Raji (cell line): Measurements from ENCODE around the gene PCCB.
A peak's percentile ranks its signal among the peaks of the same experiment; 100 is the strongest.

Experiments used
- POLR2A ChIP-seq: IDR thresholded peaks from 2 replicates; pipeline ENCODE4 v1.6.1; 2011; ENCODE audit warnings: low read depth, low read length, control low read depth; ENCODE audit not compliant: insufficient read depth

The PCCB gene

DNA sequence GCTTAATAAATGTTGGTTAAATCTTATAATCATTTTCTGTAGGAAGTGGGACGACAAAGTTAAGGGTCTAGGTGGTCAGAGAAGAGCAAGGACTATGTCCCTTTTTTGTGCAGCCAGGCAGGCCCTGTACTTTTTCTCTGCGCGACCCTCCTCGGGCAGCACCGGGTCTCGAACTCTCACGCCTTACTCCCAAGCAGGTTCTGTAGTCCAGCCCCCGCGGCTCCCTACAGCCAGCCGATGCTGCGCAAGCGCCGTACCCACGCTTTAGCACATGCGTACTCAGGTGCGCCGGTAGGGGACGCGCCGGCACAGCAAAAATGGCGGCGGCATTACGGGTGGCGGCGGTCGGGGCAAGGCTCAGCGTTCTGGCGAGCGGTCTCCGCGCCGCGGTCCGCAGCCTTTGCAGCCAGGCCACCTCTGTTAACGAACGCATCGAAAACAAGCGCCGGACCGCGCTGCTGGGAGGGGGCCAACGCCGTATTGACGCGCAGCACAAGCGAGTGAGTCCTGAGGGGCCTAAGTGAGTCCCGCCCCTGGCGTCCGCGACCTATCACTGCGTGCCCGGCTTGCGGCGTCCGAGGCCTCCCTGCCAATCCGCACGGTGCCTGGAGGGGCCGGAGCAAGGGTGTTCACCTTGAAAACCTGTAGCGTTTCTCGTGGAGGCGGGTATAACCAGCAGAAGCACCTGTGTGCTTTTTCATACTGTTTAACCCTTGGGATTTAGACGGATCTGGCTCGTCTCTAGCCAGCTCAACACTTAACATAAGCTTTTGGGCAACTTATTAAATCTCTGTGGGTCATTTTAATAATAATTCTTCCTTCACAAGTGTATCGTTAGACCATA, at the start of gene PCCB:
TSS of gene PCCB (plus strand) at position 282 of the 844 bp plus-strand sequence. CDS start at position 318, 36 bp downstream.
- peak; percentile 90 for TF ChIP-seq POLR2A

DNA sequence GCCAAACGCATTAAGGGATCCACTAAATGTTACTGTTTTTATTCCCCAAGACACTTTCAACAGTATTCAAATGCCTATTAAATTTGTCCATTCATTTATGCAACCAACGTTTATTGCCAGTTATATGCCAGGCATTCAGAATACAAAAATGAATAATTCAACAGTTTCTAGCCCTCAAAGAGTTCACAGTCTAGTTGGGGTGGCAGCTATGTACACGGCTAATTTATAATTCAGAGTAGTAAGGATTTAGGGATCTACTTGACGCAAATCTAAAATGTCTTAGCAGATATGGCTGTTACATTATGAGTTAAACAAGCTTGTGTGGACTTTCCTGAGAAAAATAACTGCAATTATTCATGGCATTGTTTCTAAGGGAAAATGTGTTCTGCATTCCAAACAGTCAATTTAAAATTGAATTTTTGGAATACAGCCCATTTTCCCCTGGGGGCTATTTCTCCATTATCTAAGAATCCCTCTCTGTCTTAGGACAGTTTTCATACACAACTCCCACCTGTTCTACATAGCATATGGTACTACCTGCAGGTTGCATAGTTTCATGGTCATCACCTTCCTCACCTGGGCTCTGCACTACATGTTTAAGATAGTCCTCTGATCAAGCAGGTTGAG, 42.5 kb upstream of the PCCB start:
- TF ChIP-seq POLR2A = no peak

DNA sequence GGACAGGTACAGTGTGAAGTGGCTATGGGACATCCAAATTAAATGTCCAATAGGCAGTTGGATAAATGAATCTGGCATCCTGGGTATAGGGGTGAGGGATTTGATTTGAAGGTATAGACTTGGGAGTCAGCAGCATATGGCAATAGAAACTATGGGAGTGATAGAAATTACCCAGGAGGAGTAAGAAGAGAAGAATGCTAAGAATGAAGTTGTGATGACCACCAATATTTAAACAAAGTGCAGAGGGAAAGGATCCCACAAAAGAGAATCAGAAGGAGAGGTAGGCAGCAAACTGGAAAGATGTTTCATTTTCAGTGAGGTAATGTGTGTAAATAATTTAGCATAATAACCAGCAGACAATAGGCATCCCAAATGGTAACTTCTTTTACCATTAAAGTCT, 40.2 kb upstream of the PCCB start:
- TF ChIP-seq POLR2A = no peak

DNA sequence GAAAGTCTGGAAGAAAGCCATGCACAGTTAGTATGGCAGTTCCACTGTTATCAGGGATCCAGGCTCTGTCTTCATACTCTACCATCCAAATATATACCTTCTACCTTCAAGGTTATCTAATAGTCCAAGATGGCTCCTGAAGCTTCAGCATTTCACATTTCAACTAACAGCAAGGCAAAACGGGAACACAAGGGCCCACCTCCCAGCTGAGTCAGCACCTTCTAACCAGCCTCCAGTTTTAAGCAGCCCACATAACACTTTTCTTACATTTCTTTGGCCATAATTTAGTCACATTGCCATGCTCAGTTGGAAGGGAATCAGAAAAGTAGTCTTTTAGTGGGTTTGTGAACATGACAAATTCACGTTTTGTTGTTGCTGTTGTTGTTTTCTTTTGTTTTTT, 38.6 kb upstream of the PCCB start:
- TF ChIP-seq POLR2A = no peak

DNA sequence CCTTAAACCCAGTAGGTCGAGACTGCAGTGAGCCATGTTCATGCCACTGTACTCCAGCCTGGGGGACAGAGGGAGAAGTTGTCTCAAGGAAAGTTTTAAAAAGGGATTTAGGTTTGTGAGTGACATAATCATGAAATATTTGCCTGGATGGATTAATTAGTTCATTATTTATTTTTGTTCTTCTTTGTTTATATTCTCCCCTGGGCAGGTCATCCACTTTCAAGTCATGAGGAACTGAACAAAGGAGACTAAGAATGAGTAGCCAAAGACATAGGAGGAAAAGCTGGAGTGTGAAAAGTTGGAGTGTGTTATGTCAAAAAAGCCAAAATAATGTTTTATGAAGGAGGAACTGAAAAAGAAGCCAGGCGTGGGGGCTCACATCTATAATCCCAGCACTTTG, 17.7 kb upstream of the PCCB start:
- TF ChIP-seq POLR2A = no peak

DNA sequence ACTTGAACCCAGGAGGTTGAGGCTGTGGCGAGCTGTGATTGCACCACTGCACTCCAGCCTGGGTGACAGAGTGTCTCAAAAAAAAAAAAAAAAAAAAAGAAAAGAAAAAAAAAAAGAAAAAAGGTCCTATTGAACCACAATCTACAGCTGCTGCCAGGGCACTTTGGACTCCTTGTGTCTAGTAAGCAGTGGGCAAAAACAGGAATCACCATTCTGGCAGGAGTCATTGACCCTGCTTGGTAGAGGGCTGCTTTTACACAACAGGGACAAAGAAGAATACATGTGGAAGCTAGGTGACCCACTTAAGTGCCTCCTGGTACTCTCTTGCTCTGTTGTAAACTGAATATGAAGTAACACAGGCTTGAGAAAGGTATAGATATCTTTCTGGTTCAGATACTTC, 14.6 kb upstream of the PCCB start:
- no peak for TF ChIP-seq POLR2A

DNA sequence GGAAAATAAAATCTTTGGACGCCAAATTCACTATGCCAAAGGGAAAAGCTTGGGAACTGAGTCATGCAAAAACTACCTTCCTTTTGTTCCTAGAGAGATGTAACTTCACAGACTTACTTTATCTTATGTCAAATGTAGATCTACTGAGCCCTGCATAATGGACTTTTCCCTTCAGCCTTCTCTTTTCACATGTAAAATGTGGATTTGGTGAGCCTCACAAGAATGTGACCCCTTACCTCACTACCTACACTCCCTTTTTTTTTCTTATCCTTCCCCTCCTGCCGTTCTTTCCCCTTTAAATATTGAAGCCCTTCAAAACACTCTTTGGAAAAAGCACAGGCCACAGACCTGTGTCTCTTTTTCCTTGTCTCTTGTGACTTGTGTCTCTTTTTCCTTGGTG, 14.0 kb upstream of the PCCB start:
- no peak for TF ChIP-seq POLR2A

DNA sequence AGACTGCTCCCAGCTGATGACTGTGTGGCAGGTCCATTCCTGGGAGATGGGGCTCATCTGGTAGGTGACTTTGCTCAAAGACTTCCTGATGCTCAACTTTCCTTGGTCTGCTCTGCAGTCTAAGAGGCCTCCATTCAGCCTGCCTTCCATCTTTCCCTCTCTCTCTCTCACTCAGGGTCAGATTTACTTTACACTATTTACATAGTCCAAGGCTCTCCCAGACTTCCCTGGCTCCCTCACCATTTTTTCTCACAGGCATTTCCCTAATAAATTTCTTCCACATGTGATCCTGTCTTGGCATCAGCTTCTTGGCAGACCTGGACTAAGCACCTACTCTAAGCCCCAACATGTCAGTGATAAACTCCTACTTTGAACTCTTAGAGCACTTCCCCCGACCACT, 13.0 kb upstream of the PCCB start:
- no peak for TF ChIP-seq POLR2A

DNA sequence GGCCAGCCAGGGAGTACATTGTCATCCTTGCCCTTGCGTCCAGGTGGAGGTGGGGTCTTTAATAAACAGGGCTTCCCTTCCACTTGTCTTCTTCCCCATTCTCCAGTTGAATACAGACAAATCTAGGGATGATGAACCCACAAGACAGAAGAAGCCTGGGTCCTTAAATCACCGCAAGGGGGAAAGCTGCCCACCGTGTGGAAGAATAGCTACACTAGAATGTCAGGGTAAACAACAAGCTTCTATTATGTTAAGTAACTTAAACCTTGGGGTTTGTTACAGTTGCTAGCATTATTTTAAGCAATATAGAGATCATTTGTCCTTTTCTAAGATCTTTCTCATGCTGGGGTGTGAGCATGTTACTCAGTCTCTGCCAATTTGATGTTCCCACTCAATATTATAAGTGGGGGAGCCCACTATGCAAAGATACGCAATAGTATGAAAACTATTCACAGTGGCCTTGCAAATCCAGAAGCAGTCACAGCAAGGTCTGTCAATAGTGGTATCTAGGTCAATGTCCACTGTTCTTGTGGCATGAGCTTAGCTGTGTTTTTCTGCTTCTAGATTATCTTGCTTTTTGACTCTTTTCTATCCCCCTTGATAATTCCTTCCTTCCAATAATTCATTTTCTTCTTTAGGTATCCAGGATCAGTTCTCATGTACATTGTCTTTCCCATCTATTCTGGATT, 12.0 kb upstream of the PCCB start:
- TF ChIP-seq POLR2A = no peak

DNA sequence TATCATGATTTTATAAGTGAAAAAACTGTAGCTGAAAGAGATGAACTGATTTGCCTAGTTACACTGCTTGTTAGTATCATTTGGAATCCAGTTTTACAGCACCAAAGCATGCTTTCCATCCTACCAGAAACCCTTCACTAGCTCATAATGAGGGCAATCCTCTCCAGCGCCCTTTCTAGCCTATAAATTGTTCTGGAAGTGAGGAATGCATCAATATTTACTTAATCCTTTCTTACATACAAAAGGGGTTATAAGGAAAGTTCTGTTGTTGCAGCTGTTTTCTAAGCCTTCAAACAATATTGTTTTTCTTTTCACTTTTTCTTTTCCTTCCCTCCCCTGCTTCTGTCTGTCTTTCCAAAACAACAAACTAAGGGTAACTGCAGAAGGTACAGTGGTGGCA, 11.0 kb upstream of the PCCB start:
- no peak for TF ChIP-seq POLR2A

DNA sequence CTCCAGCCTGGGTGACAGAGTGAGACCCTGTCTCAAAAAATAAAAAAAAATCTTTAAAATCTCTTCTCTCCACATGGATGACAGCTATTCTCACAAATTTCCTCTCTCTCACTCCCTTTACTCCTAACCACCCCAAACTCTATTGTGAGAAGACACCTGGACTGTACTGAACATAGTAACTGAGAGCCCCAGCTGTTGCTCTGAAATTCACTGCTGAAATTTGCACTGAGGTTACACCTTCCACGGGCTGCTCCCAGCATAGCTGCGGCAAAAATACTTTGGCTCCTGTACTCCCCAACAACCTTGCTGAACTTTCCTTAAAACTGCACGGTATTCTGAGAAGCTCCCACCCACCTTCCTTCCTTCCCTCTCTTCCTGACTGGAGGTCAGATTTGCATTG, 4.4 kb upstream of the PCCB start:
- TF ChIP-seq POLR2A = no peak

DNA sequence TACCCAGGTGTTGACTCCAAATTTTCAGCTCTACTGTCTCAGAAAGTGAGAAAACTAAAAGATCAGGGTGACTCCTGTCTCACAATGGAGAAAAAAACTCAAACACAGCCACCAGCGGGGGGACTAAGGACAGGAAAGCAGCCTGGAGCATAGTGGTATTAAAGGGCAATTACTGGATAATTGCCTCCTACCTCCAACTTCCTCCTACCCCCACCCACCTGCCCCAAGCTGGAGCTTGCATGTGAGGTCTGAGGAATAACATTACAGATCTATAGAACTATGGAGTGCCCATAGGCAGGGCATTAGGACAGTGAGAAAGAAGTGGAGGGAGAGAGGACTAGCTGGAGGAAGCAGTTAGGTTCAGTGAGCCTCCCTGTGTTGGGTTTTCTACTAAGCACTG, 2.7 kb upstream of the PCCB start:
- TF ChIP-seq POLR2A = no peak

DNA sequence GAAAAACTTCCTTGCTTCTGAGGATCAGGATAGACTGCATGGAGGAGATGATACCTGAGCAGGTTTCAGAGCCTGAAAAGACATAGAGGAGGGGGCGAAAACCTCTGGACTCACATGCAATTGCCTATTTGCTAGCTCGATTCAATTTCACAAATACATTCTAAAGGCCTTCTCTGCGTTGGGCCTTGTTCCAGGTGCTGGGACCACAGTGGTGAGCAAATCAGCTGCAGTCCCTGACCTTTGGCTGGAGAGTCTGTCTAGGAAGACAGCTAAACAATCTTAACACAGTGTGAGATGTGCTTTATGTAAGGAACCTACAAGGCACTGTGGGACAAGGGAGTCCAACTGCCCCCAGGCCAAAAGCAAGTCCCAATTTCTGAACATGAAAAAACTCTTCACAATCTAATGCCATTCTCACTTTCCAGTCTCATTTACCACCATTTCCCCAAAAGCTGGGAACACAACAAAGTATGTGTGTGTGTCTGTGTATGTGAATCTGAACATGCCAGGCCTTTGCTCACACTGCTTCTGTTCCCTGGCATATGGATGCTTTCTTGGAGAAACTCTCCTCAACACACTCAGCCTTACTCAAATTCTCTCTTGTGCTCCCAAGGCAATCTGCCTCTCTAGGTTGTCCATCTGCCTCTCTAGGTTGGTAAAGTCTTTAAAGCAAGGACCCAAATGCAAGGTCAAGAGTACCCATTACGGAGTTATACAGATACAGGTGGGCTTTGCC, 2.1 kb upstream of the PCCB start:
- no peak for TF ChIP-seq POLR2A

DNA sequence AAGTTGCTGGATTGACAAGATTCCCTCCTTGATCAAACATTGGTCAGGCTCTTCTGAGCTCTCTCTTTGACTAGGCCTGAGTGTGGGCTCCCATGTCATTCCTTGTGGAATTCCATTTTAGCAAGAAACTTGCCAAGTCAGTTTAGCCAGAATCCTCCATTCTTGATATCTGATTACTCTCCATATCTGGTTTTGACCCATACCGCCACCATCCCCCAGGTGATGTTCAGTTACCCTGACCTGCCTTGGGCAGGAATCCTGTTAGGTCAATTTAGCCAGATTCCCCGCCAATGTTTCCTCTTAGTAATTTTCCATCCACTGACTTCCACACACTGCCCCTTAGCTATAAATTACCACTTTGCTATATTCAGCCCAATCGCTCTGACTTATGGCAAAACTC, 1.0 kb upstream of the PCCB start:
- TF ChIP-seq POLR2A = no peak

DNA sequence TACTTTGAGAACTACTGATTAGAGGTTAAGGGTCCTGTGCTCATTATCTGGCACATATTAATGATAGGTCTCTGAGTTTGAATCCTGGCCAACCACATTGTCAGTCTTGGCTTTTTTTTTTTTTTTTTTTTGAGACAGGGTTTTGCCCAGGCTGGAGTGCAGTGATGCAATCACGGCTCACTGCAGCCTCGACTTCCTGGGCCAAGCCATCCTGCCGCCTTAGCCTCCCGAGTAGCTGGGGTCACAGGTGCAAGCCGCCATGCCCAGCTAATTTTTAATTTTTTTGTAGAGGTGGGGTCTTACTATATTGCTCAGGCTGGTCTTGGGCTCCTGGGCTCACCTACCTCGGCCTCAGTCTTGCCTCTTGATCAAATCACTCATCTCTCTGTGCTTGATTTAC, 547 bp upstream of the PCCB start:
- TF ChIP-seq POLR2A = no peak
